Coronary artery (tissue), 2 donors: Measurements from ENCODE around the gene MGMT.

Experiments used
- DNase-seq: peaks from one replicate; pipeline ENCODE4 v3.0.0-alpha.2; 2017; ENCODE audit warnings: low spot score
- H3K27ac ChIP-seq, 2 donors: fragments of 200-600 bp; sonication (generic); one replicate each; pipeline ENCODE4 v1.5.1; 2016 to 2019
- H3K4me3 ChIP-seq: fragments of 200-600 bp; sonication (generic); 2 replicates; pipeline ENCODE4 v1.5.1; 2016; ENCODE audit warnings: mild to moderate bottlenecking, moderate library complexity
- TF ChIP-seq, protein P1 (sequence below): fragments of 200-600 bp; sonication (generic); IDR thresholded peaks from one replicate; pipeline ENCODE4 v1.5.1; 2019; ENCODE audit warnings: antibody characterized with exemption

MGMT gene

DNA sequence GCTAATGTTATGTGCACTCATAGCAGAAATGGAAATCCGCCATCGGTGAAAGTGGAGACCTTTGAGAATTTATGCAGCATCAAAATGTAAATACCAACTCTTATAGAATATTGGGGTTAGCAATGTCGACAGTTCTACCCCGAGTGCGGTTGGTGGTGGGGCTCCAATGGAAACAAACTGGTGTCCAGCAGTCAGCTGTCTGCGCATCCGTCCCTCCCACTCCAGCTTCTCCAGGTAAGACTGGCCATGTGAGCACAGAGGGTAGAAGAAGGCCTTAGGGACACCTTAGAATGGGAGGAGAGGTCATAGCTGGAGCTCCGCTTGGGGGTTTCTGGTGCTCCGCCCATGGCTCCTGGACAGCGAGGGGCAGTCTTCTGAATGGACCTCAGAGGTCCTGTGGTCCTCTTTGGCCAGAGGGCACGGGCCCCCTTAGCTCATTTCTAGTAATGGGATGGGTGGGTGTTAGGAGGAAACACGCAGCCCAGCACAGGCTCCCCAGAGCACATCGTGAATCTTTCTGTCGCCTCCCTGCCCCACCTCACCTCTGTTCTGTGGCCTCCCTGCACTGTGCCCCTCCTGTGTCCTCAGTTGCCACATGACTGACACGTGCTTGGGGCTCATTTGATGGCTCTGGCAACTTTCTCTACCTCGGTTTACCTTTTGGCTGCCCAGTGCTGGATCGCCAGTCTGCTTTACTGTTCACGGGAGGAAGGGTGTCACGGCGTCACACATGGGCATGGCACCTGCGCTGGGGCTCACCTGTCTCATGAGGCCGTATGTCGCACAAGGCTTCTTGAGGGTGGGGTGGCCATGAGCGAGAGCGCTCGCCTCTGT, 50.0 kb downstream of the MGMT start:
- no peak overlapping the region for H3K27ac ChIP-seq
- H3K4me3 ChIP-seq = no peak overlapping the region
- TF ChIP-seq, protein P1, sequence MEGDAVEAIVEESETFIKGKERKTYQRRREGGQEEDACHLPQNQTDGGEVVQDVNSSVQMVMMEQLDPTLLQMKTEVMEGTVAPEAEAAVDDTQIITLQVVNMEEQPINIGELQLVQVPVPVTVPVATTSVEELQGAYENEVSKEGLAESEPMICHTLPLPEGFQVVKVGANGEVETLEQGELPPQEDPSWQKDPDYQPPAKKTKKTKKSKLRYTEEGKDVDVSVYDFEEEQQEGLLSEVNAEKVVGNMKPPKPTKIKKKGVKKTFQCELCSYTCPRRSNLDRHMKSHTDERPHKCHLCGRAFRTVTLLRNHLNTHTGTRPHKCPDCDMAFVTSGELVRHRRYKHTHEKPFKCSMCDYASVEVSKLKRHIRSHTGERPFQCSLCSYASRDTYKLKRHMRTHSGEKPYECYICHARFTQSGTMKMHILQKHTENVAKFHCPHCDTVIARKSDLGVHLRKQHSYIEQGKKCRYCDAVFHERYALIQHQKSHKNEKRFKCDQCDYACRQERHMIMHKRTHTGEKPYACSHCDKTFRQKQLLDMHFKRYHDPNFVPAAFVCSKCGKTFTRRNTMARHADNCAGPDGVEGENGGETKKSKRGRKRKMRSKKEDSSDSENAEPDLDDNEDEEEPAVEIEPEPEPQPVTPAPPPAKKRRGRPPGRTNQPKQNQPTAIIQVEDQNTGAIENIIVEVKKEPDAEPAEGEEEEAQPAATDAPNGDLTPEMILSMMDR = no peak
- no peak for DNase-seq

DNA sequence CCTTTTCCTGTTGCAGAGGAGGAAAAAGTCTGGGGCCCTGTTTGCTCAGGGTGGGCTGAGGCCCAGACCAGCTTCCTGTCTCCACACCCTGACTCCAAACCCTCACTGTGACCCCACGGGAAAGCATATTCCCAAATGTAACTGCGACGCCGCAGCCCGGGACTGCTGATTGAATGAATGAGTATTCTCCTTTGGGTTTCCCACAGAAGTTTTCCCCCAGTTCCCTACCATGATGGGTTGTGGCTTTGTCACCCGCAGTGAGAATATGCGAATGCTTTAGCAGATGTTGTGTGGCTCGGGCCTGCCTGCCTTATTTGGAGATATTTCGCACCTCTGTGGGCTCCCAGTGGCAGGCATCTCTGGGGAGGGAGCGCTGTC, 50.6 kb downstream of the MGMT start:
- H3K4me3 ChIP-seq = no peak overlapping the region
- TF ChIP-seq, protein P1 = no peak
- H3K27ac ChIP-seq = no peak overlapping the region
- DNase-seq = no peak

DNA sequence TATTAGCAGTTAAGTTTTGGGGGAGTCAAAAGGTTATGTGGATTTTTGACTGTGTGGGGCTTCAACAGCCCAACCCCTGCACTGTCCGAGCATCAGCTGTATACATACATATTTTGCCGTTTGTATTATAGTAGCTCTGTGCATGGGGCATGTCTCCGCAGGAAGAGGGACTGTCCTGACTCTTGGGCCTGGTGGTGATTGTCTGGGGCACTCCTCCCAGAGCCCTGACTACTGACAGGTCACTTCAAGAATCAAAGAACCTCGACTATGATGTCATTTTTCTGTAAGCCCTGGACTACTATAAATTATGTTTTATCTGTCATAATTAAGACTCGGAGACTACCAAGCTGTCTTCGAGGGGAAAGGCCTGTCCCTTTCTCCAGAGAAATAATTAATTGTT, 51.8 kb downstream of the MGMT start:
- no peak for DNase-seq
- TF ChIP-seq, protein P1 = no peak
- Histone ChIP-seq H3K4me3 (no peak overlapping the region), H3K27ac (no peak overlapping the region)

DNA sequence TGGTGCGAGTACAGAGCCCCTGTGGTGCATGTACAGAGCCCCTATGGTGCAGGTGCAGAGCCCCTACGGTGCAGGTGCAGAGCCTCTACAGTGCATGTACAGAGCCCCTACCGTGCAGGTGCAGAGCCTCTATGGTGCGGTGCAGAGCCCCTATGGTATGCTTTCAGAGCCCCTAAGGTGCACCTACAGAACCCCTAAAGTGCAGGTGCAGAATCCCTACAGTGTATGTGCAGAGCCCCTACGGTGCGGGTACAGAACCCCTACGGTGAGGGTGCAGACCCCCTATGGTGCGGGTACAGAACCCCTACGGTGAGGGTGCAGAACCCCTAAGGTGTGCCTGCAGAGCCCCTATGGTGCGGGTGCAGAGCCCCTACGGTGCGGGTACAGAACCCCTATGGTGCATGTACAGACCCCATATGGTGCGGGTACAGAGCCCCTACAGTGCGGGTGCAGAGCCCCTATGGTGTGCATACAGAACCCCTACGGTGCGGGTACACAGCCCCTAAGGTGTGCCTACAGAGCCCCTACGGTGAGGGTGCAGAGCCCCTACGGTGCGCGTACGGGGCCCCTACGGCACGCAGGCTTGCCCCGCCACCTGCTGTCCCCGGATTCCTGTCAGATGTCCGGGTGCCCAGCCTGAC, 53.5 kb downstream of the MGMT start:
- Histone ChIP-seq H3K4me3 (no peak overlapping the region), H3K27ac (no peak overlapping the region)
- DNase-seq = peak; percentile 59
- TF ChIP-seq, protein P1 = no peak

DNA sequence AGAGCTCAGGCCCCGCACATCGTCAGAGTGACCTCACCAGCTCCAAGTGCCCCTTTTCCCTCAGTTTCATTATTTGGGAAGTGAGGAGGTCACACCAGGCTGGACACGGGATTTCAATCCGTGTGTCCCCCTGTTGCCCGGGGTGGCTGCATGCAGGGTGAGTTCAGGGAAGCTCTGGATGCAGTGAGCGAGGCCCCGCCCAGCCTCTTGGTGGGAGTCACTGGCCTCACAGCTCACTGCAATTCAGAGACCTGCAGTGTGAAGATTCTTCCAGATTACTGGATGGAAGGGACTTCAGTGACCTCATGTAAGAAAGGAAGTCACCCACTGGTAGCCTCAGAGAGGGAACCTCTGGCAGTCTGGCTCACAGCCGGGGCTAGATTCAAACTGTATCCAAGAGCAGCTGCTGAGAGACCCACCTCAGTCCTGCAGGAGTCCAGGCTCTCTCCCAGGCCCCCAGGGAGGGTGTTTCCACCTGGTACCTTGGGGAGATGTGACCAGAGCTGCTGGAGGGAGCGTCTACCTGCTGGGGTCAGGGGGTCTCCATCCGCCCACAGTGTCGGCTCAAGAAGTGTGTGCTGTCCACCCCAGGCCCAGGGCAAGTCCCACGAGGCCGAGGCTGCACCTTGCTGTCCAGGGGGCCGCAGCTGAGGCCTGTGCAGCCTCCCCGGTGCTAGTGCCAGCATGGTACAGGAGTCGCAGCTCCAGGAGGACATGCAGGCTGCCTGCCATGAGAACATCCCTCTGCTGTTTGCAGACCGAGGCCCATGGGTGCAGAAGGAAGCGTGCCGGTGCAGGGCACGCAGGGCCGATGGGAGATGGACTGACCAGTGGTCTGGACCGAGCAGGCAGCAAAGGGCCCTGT, 54.4 kb downstream of the MGMT start:
- no peak for DNase-seq
- Histone ChIP-seq H3K27ac (no peak overlapping the region), H3K4me3 (no peak overlapping the region)
- TF ChIP-seq, protein P1 = no peak

DNA sequence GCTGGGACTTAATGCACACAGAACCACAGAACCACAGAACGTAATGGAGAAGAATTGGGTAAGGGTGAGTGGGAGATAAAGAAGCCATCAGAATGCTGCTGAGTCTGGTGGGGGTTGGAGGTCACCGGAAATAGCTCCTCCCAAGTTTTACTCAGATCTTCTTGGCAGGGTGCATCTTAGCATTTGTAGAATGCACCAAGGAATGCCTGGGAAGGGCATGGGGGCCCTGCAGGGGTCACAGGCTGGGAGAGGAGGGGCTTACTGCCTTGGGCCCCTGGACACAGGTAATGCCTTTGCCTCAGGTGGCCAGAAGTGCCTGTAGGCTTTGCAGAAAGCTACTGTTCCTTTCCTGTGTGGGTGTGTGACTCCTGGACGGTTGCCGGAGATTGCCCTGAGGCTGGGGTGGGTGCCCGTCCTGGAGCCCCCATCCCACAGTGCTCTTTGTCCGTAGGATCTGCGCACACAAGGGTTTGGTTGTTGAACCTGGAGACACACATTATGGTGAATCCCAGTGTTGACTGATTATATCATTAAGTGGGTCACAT, 55.1 kb downstream of the MGMT start:
- TF ChIP-seq, protein P1 = no peak
- Histone ChIP-seq H3K4me3 (no peak overlapping the region), H3K27ac (no peak overlapping the region)
- no peak for DNase-seq
